Activated CD8-positive, alpha-beta memory T cell treated with anti-CD3 and anti-CD28 coated beads, Interleukin-2, amount 10 ng/mL, durations not matched to agents 7 days and 5 days (primary cell): ENCODE measurements around the gene NELL2. TPM values are rescaled to one million over a fixed set of nuclear protein-coding genes. Genes with fewer than 3 reads are reported as not detected.

ENCODE experiments used
- ATAC-seq: fragments of 150-1000 bp; cut with Tn5 transposase; one replicate; pipeline ENCODE4 v1.10.0; 2021; ENCODE audit warnings: moderate library complexity
- CTCF ChIA-PET: fragments of 350-600 bp; sonication (Branson Sonifier 250); formaldehyde crosslinking; loops from one replicate; lab custom pipeline; 2021; ENCODE audit warnings: antibody characterized with exemption; lab: Charles Lee
- DNase-seq: peaks from one replicate; pipeline ENCODE4 v3.0.0-alpha.2; 2020
- H3K27ac Mint-ChIP-seq: one replicate; pipeline ENCODE4 v1.8.0; 2021; ENCODE audit warnings: mild to moderate bottlenecking, mixed read lengths
- H3K27me3 Mint-ChIP-seq: one replicate; pipeline ENCODE4 v1.8.0; 2021; ENCODE audit warnings: mixed read lengths
- H3K36me3 Mint-ChIP-seq: one replicate; pipeline ENCODE4 v1.8.0; 2021; ENCODE audit warnings: mild to moderate bottlenecking, mixed read lengths
- H3K4me1 Mint-ChIP-seq: one replicate; pipeline ENCODE4 v1.8.0; 2021; ENCODE audit warnings: mixed read lengths
- H3K4me3 Mint-ChIP-seq: one replicate; pipeline ENCODE4 v1.8.0; 2021; ENCODE audit warnings: mild to moderate bottlenecking, moderate library complexity, mixed read lengths
- H3K9me3 Mint-ChIP-seq: one replicate; pipeline ENCODE4 v1.8.0; 2022; ENCODE audit warnings: low read depth, mixed read lengths
- total RNA-seq, 2 experiments: library from RNA; stranded (reverse); gene quantifications; one replicate each; pipeline ENCODE4 v1.2.3, GENCODE V29; 2021

The NELL2 gene
- total RNA-seq, 2 experiments from 2014 or later, result 22.7 to 76.9 TPM

DNA sequence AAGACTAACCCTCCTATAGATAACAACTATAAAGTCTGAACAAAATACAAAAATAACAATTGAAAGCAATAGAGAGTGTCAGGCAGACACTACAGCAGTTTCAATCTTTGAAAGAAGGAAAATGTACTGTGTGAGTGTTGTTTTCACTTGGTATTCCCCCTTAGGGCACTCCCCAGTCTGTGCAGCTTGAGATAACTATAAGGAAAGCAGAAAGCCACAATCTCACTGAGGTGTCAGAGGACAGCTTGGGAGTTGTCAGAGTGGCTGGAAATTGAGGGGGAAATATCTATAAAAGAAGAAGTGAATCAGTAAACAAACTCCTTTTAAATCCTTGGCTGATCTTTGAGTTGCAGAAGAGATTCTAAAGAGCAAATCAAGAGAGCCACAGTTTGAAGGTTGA is 364.8 kb downstream of the NELL2 start:
- no peak overlapping the region for H3K4me3 Mint-ChIP-seq
- DNase-seq, result no peak
- CTCF ChIA-PET, result no interaction called here
- ATAC-seq, result no peak
- H3K36me3 Mint-ChIP-seq, result peaks cover 1% of the 10 kb centered on the region
- no peak overlapping the region for H3K27ac Mint-ChIP-seq
- H3K4me1 Mint-ChIP-seq, result no peaks in the 10 kb centered on the region
- H3K27me3 Mint-ChIP-seq, result no peaks in the 10 kb centered on the region
- no peaks in the 10 kb centered on the region for H3K9me3 Mint-ChIP-seq

DNA sequence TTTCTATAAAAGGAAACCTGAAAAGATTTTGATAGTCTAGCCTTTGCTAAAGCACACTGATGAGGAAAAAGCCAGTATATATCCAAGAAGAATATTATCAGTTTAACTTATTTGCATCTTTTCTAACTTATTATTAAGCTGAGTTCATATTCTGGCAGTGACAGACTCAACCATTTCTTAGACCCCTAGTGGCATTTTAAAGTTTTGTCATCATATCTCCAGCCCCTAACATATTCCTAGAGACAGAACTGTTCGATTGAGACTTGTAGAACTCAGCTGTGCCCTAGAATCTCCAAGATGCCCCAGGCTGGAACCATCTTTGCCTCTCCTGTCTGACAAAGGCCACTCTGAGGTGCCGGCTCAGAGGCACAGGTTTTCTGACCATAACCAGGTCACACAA is 365.6 kb downstream of the NELL2 start:
- DNase-seq, result no peak
- ATAC-seq, result no peak
- Mint-ChIP-seq H3K9me3 (no peaks in the 10 kb centered on the region), H3K27me3 (no peaks in the 10 kb centered on the region), H3K36me3 (peaks cover 1% of the 10 kb centered on the region), H3K4me1 (no peaks in the 10 kb centered on the region), H3K4me3 (no peak overlapping the region), H3K27ac (no peak overlapping the region)
- CTCF ChIA-PET, result no interaction called here

DNA sequence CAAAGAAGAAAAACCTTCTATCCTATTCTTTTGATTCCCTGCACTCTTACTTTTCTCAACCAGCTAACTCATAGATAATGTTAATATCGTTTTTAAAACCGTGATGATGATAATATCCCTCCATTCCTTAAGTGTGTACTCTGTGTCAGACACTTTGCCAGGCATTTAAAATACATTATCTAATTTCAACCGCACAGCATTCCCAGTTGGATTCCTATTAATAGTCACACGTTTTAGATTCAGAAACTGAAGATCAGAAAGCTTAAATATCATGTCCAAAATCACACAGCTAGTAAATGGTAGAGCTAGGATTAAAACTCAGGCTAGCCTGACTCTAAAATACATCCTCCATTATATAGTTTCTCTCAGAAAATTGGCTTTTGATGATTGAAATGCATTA is 366.0 kb downstream of the NELL2 start:
- H3K4me1 Mint-ChIP-seq, result no peaks in the 10 kb centered on the region
- H3K27me3 Mint-ChIP-seq, result no peaks in the 10 kb centered on the region
- no peaks in the 10 kb centered on the region for H3K9me3 Mint-ChIP-seq
- H3K27ac Mint-ChIP-seq, result no peak overlapping the region
- H3K4me3 Mint-ChIP-seq, result no peak overlapping the region
- DNase-seq (no peak), ATAC-seq (no peak)
- peaks cover 1% of the 10 kb centered on the region for H3K36me3 Mint-ChIP-seq
- CTCF ChIA-PET, result no interaction called here

DNA sequence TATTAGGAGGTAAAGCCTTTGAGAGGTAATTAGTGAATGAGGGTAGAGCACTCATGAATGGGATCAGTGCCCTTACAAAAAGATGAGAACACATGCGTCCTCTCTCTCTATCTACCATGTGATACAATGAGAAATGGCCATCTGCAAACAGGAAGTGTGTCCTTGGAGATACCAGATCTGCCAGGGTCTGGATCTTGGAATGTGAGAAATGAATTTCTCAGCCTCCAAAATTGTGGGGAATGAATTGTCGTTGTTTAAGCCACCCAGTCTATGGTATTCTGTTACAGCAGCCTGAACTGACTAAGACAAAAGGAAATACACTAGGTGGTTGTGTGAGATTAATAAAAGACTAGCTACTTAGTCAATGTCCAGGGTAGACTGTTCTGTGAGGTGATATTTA is 366.6 kb downstream of the NELL2 start:
- CTCF ChIA-PET, result no interaction called here
- peaks cover 1% of the 10 kb centered on the region for H3K36me3 Mint-ChIP-seq
- no peaks in the 10 kb centered on the region for H3K27me3 Mint-ChIP-seq
- no peaks in the 10 kb centered on the region for H3K9me3 Mint-ChIP-seq
- ATAC-seq (no peak), DNase-seq (no peak)
- no peak overlapping the region for H3K27ac Mint-ChIP-seq
- H3K4me3 Mint-ChIP-seq, result no peak overlapping the region
- no peaks in the 10 kb centered on the region for H3K4me1 Mint-ChIP-seq

DNA sequence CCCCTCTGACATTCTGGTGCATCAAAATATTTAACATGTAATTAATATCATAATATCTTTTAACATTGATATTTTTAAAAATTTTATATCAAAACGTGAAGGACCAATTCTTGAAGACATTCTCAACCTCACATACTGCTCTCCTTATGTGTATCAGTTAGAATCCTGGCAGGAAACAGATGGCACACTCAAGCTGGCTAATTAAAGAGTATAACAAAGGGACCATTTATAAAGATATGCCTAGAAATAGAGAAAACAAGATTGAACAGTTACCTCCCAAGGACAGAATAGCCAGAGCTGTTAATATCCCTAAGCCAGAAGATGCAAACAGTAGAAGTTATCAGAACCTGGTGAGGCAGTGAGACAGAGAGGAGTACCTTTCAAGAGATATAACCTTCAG is 368.7 kb downstream of the NELL2 start:
- no peak overlapping the region for H3K4me3 Mint-ChIP-seq
- H3K27me3 Mint-ChIP-seq, result no peaks in the 10 kb centered on the region
- no peaks in the 10 kb centered on the region for H3K36me3 Mint-ChIP-seq
- no peaks in the 10 kb centered on the region for H3K4me1 Mint-ChIP-seq
- H3K27ac Mint-ChIP-seq, result no peak overlapping the region
- ATAC-seq (no peak), DNase-seq (no peak)
- CTCF ChIA-PET, result no interaction called here
- H3K9me3 Mint-ChIP-seq, result no peaks in the 10 kb centered on the region

DNA sequence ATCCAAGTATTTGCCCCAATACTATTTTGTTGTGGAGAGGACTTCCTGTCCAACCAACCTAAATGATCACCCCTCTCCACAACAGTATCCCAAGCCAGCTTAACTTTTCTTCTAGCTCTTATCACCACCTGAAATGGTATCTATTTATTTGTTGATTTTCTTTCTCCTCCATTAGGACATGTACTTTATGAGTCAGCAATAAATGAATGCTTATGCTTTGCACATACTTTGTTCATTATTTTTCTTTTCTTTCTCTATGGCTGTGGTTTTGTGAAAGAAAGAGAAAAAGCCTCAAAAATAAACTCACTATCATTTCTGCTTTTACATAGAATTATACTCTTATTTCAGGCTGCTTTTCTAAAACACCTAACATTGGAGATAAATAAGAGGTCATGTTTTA is 371.3 kb downstream of the NELL2 start:
- no peaks in the 10 kb centered on the region for H3K27me3 Mint-ChIP-seq
- no peak overlapping the region for H3K27ac Mint-ChIP-seq
- H3K36me3 Mint-ChIP-seq, result no peaks in the 10 kb centered on the region
- DNase-seq, result no peak
- no peak overlapping the region for H3K4me3 Mint-ChIP-seq
- no peak for ATAC-seq
- CTCF ChIA-PET, result no interaction called here
- no peaks in the 10 kb centered on the region for H3K4me1 Mint-ChIP-seq
- no peaks in the 10 kb centered on the region for H3K9me3 Mint-ChIP-seq

DNA sequence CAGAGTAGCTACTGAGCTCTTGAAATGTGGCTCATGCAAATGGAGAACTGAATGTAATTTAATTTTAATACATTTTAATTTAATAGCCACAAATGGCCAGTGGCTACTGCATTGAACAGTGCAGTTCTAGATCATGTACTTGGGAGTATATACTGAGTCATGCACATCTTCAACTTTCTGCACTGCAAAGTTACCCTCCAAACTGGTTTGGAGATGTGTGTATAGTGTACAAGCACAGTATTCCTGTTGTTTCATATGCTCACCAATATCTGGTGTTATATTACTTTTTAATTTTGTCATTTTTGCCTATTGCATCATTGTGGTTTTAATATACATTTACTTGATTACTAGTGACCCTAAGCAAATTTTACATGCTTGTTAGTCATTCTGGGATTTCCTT is 372.8 kb downstream of the NELL2 start:
- no peak for DNase-seq
- Mint-ChIP-seq H3K4me1 (no peaks in the 10 kb centered on the region), H3K27ac (no peak overlapping the region), H3K36me3 (no peaks in the 10 kb centered on the region), H3K9me3 (no peaks in the 10 kb centered on the region), H3K4me3 (no peak overlapping the region), H3K27me3 (no peaks in the 10 kb centered on the region)
- CTCF ChIA-PET, result no interaction called here
- no peak for ATAC-seq

DNA sequence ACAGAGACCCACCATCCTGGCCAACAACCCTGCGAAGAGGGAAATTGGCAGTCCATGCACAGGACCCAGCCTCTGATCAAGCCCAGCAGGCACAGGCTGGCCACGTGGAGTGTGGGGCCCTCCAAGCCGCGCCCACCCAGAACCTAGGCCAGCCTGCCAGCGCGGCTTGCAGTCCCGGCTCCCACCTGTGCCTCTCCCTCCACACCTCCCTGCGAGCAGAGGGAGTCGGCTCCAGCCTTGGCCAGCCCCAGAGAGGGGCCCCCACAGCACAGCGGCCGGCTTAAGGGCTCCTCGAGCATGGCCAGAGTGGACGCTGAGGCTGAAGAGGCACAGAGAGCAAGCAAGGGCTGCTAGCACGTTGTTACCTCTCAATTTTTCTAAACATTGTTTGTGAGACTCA is 373.4 kb downstream of the NELL2 start:
- no peak for ATAC-seq
- no peak for DNase-seq
- CTCF ChIA-PET, result no interaction called here
- Mint-ChIP-seq H3K36me3 (no peaks in the 10 kb centered on the region), H3K4me1 (no peaks in the 10 kb centered on the region), H3K27me3 (no peaks in the 10 kb centered on the region), H3K27ac (no peak overlapping the region), H3K9me3 (no peaks in the 10 kb centered on the region), H3K4me3 (no peak overlapping the region)

DNA sequence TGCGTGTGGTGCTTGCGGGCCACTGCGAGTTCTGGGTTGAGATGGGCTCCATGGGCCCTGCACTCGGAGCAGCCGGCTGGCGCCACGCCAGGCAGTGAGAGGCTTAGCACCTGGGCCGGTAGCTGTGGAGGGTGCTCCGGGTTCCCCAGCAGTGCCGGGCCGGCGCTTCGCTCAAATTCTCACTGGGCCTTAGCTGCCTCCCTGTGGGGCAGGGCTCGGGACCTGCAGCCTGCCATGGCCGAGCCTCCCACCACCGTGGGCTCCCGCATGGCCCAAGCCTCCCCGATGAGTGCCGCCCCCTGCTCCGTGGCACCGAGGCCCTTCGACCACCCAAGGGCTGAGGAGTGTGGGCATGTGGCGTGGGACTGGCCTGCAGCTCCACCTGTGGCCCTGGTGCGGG is 375.7 kb downstream of the NELL2 start:
- Mint-ChIP-seq H3K4me1 (no peaks in the 10 kb centered on the region), H3K27ac (no peak overlapping the region), H3K9me3 (no peaks in the 10 kb centered on the region), H3K27me3 (no peaks in the 10 kb centered on the region), H3K4me3 (no peak overlapping the region), H3K36me3 (no peaks in the 10 kb centered on the region)
- ATAC-seq, result no peak
- CTCF ChIA-PET, result interaction anchor here (0.5 kb wide), 1 partner anchor 310 kb away, joined by 3 read pairs; no protein-coding TSS in a partner anchor
- DNase-seq, result no peak

DNA sequence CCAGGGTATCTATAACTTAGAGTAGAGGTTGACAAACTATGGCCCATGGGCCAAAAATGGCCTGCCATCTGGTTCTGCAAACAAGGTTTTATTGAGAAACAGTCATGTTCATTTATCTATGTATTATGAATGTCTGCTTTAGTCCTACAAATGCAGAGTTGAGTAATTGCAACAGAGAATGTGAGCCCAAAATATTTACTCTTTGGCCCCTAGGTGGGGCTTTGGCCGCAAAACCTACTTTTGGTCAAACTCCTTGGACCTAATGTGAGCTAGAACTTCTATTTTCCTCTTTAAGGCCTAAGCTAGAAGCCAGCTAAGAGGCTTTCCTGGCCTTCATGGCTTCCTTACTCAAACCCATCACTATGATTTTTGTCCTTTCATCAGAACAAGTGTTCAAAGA is 379.1 kb downstream of the NELL2 start:
- Mint-ChIP-seq H3K27me3 (peaks cover 4% of the 10 kb centered on the region), H3K27ac (no peak overlapping the region), H3K4me1 (no peaks in the 10 kb centered on the region), H3K36me3 (no peaks in the 10 kb centered on the region), H3K4me3 (no peak overlapping the region), H3K9me3 (peaks cover 2% of the 10 kb centered on the region)
- ATAC-seq (no peak), DNase-seq (no peak)
- CTCF ChIA-PET, result no interaction called here

DNA sequence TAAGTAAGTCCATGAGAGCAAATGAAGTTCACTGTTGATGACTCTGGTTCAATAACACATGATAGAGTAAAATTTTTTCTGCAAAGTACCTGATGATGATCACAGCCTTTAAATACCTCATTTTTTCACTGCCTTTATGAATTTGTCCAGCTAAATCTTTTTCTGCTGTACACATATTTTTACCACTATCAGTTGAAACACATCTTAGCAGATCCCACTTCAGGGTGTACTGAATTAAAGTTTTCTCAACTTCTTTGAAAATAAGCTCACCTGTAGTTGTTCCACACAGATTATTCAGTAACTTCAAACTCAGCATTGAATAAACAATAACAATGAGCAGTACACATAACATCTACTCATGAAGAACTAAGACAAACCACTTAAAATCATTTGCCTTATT is 385.9 kb downstream of the NELL2 start:
- CTCF ChIA-PET, result no interaction called here
- peaks cover 6% of the 10 kb centered on the region for H3K27me3 Mint-ChIP-seq

DNA sequence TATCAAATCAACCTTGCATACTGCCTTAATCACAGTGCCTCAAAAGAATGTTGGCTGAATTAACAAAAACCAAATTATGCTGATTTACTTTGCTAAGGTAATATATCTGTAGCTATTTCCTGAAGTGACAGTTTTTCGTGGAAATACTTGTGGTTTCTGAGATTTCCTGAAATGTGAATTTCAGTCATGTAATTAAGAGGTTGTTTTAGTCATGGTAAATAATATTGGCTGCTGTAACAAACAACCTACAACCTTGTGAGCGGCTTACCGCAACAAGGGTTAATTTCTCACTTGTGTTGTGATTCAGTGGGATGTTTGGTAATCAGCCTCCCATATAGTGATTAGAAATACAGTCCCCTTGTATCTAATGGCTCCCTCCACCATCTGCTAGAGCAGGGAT is 387.9 kb downstream of the NELL2 start:
- CTCF ChIA-PET, result no interaction called here
- Mint-ChIP-seq H3K27ac (no peak overlapping the region), H3K4me3 (no peak overlapping the region), H3K36me3 (peaks cover 1% of the 10 kb centered on the region), H3K9me3 (peaks cover 3% of the 10 kb centered on the region), H3K4me1 (no peaks in the 10 kb centered on the region), H3K27me3 (peaks cover 6% of the 10 kb centered on the region)
- ATAC-seq (no peak), DNase-seq (no peak)

More for the DNA sequence above, 385.9 kb downstream of the NELL2 start:
- peaks cover 5% of the 10 kb centered on the region for H3K9me3 Mint-ChIP-seq
- H3K36me3 Mint-ChIP-seq, result no peaks in the 10 kb centered on the region
- no peak for DNase-seq
- no peak overlapping the region for H3K27ac Mint-ChIP-seq
- H3K4me1 Mint-ChIP-seq, result no peaks in the 10 kb centered on the region
- ATAC-seq, result no peak
- H3K4me3 Mint-ChIP-seq, result no peak overlapping the region

DNA sequence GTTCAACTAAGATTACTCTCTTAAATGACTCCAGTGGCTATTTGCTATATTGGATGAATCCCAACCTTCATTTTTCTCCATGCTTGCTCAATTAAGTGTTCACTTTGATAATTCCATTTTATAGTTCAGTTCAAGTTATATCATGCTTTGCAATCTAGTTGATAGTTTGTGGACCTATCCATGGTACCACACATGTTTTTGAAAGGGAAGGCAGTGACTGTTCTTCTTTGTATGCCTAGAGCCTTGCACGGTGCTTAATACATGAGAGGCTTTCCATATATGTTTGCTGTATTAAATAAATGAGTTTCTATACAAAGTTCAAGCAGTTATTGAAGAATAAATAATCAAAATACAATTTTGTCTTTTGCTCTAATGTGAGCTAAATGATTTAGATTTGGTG is 391.3 kb downstream of the NELL2 start:
- Mint-ChIP-seq H3K27ac (no peak overlapping the region), H3K27me3 (no peaks in the 10 kb centered on the region), H3K4me1 (no peaks in the 10 kb centered on the region), H3K4me3 (no peak overlapping the region), H3K9me3 (peaks cover 3% of the 10 kb centered on the region), H3K36me3 (peaks cover 1% of the 10 kb centered on the region)
- no peak for ATAC-seq
- no peak for DNase-seq
- CTCF ChIA-PET, result no interaction called here

DNA sequence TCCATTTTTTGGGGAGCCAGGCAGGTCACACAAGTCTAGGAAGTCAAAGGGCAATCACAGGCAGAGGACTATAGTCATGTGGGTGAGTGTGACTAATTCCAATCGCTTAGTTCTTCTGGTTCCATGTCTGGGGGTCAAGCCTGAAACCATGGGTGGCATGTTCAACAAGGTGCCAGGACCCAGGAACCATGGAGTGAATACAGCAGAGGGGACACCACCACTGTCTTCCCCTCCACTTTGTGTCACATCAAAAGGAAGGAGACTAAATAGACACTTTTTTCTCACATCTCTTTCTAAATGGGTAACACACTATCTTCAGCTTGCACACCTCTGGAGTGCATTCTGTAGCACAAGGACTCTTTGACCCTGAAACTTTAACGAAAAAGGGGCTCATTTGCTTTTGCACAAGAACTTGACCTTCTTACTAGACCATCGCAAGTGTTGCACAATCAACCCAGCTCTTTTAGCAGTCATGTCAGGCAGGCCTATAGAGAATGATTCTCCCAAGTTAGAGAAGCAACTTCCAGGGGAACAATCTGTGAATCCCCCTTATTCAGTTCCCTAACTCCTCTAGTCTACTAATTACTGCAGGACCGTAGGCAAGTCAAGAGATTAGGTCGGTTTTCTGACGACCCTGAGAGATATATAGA is 398.7 kb downstream of the NELL2 start:
- ATAC-seq (no peak), DNase-seq (no peak)
- Mint-ChIP-seq H3K27ac (no peak overlapping the region), H3K36me3 (no peaks in the 10 kb centered on the region), H3K9me3 (peaks cover 19% of the 10 kb centered on the region), H3K4me1 (no peaks in the 10 kb centered on the region), H3K4me3 (no peak overlapping the region), H3K27me3 (no peaks in the 10 kb centered on the region)
- CTCF ChIA-PET, result no interaction called here

DNA sequence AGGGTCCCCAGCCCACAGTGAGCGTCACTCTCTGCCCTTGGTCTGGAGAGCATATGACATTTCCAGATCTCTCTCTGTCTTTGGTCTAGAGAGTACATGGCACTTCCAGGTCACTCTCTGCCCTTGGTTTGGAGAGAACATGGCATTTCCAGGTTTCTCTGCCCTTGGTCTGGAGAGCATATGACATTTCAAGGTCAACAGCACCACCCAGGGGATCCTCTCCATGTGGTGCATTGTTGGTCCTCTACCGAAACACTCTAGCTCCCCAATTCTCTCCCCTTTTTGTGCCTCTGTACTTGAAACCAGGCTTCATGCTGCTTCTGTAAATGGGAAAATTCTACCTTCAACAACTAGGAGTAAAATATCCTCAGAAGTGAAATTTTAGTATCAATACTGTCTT is 399.4 kb downstream of the NELL2 start:
- no peak for ATAC-seq
- DNase-seq, result no peak
- Mint-ChIP-seq H3K4me1 (no peaks in the 10 kb centered on the region), H3K27ac (no peak overlapping the region), H3K36me3 (no peaks in the 10 kb centered on the region), H3K4me3 (no peak overlapping the region), H3K9me3 (peaks cover 19% of the 10 kb centered on the region), H3K27me3 (no peaks in the 10 kb centered on the region)
- CTCF ChIA-PET, result no interaction called here
